CD4-positive, alpha-beta T cell treated with Interleukin-15 for 1 hour (primary cell): ENCODE results near the gene DFFB.
A peak's percentile ranks its signal among the peaks of the same experiment; 100 is the strongest.
"Not testable (repeated sequence)": the region's sequence is repeated elsewhere in the genome, so short reads cannot be mapped to it uniquely, and the experiment has no call there.

Source experiments
- DNase-seq: peaks from one replicate; pipeline ENCODE4 v3.0.0-alpha.2; 2020

The DFFB gene

GRCh38 chr1:3856923-3857790 lies at the start of gene DFFB, which contains the start of gene CEP104:
Gene DFFB, plus strand, starts transcription at chr1:3857476. Its CDS starts 128 bp downstream, at chr1:3857604.
Gene CEP104, minus strand, starts transcription at chr1:3857211. Its CDS starts 4,804 bp downstream, at chr1:3852407.
- peak; percentile 99 for DNase-seq

GRCh38 chr1:3807769-3808168 lies 49.5 kb upstream of the DFFB start:
- DNase-seq = no peak

- no peak for DNase-seq
Measured at GRCh38 chr1:3809680-3810079, 47.6 kb upstream of the DFFB start.

GRCh38 chr1:3810149-3810761 lies 47.0 kb upstream of the DFFB start:
- DNase-seq = not testable (repeated sequence)

- no peak for DNase-seq
Measured at GRCh38 chr1:3811595-3811911, 45.7 kb upstream of the DFFB start.

GRCh38 chr1:3814065-3814464 lies 43.2 kb upstream of the DFFB start:
- peak; percentile 1 for DNase-seq

- DNase-seq = peak; percentile 0
Measured at GRCh38 chr1:3814771-3815561, 42.3 kb upstream of the DFFB start.

GRCh38 chr1:3816331-3817137 lies 40.7 kb upstream of the DFFB start:
- no peak for DNase-seq

GRCh38 chr1:3817138-3817740 lies 40.0 kb upstream of the DFFB start:
- no peak for DNase-seq

GRCh38 chr1:3817821-3818597 lies 39.3 kb upstream of the DFFB start:
- DNase-seq = no peak

- no peak for DNase-seq
Measured at GRCh38 chr1:3819771-3820200, 37.5 kb upstream of the DFFB start.

GRCh38 chr1:3820316-3820715 lies 37.0 kb upstream of the DFFB start:
- no peak for DNase-seq

GRCh38 chr1:3821004-3821403 lies 36.3 kb upstream of the DFFB start:
- no peak for DNase-seq

GRCh38 chr1:3821447-3821846 lies 35.8 kb upstream of the DFFB start:
- DNase-seq = no peak

GRCh38 chr1:3821908-3822307 lies 35.4 kb upstream of the DFFB start:
- no peak for DNase-seq

- DNase-seq = no peak
Measured at GRCh38 chr1:3822421-3822820, 34.9 kb upstream of the DFFB start.

- DNase-seq = no peak
Measured at GRCh38 chr1:3824650-3825049, 32.6 kb upstream of the DFFB start.

- no peak for DNase-seq
Measured at GRCh38 chr1:3825356-3825755, 31.9 kb upstream of the DFFB start.

GRCh38 chr1:3827813-3828307 lies 29.4 kb upstream of the DFFB start:
- DNase-seq = no peak

- no peak for DNase-seq
Measured at GRCh38 chr1:3828391-3828790, 28.9 kb upstream of the DFFB start.

GRCh38 chr1:3831689-3832088 lies 25.6 kb upstream of the DFFB start:
- DNase-seq = no peak
